HEK293T (cell line): ENCODE results near the gene LRMDA.
"Not testable (repeated sequence)": the region's sequence is repeated elsewhere in the genome, so short reads cannot be mapped to it uniquely, and the experiment has no call there.

Experiments used
- BHLHE40 ChIP-seq: fragments of 450-650 bp; IDR thresholded peaks from 2 replicates; pipeline ENCODE4 v1.6.1; 2016; ENCODE audit warnings: mild to moderate bottlenecking, moderate library complexity, borderline replicate concordance
- ELF4 ChIP-seq: fragments of 450-650 bp; IDR thresholded peaks from 2 replicates; pipeline ENCODE4 v1.6.1; 2017; ENCODE audit warnings: antibody characterized with exemption
- FOXA1 ChIP-seq: fragments of 450-650 bp; IDR thresholded peaks from 2 replicates; pipeline ENCODE4 v1.6.1; 2016; ENCODE audit warnings: mild to moderate bottlenecking
- FOXM1 ChIP-seq: fragments of 450-650 bp; IDR thresholded peaks from 2 replicates; pipeline ENCODE4 v1.6.1; 2017; ENCODE audit warnings: mild to moderate bottlenecking, borderline replicate concordance
- HDGF ChIP-seq: fragments of 450-650 bp; IDR thresholded peaks from 2 replicates; pipeline ENCODE4 v1.6.1; 2017; ENCODE audit warnings: antibody characterized with exemption, borderline replicate concordance
- LEF1 ChIP-seq: fragments of 450-650 bp; IDR thresholded peaks from 2 replicates; pipeline ENCODE4 v1.6.1; 2017; ENCODE audit warnings: mild to moderate bottlenecking, borderline replicate concordance
- NFRKB ChIP-seq: fragments of 450-650 bp; IDR thresholded peaks from 2 replicates; pipeline ENCODE4 v1.6.1; 2016; ENCODE audit warnings: mild to moderate bottlenecking, moderate library complexity
- SP1 ChIP-seq: fragments of 450-650 bp; IDR thresholded peaks from 2 replicates; pipeline ENCODE4 v1.6.1; 2017
- SUZ12 ChIP-seq: fragments of 450-650 bp; IDR thresholded peaks from 2 replicates; pipeline ENCODE4 v1.6.1; 2016; ENCODE audit warnings: mild to moderate bottlenecking
- ZNF384 ChIP-seq: fragments of 450-650 bp; IDR thresholded peaks from 2 replicates; pipeline ENCODE4 v1.6.1; 2016
- TF ChIP-seq, protein P1 (sequence below): fragments of 450-650 bp; IDR thresholded peaks from 2 replicates; pipeline ENCODE4 v1.6.1; 2016

DNA sequence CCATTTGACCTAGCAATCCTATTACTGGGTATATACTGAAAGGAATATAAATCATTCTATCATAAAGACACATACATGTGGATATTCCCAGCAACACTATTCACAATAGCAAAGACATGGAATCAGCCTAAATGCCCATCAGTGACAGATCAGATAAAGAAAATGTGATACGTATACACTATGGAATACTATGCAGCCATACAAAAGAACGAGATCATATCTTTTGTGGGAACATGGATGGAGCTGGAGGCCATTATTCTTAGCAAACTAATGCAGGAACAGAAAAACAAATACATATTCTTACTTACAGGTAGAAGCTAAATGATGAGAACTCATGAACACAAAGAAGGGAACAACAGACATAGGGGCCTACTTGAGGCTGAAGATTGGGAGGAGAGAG, 629.6 kb downstream of the LRMDA start:
- not testable (repeated sequence) for TF ChIP-seq SP1, FOXM1, BHLHE40, ZNF384, ELF4, HDGF, SUZ12, NFRKB, LEF1, FOXA1
- TF ChIP-seq, protein P1, sequence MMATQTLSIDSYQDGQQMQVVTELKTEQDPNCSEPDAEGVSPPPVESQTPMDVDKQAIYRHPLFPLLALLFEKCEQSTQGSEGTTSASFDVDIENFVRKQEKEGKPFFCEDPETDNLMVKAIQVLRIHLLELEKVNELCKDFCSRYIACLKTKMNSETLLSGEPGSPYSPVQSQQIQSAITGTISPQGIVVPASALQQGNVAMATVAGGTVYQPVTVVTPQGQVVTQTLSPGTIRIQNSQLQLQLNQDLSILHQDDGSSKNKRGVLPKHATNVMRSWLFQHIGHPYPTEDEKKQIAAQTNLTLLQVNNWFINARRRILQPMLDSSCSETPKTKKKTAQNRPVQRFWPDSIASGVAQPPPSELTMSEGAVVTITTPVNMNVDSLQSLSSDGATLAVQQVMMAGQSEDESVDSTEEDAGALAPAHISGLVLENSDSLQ: not testable (repeated sequence)
